ENCODE data around the gene RYR2. TPM values are rescaled to one million over a fixed set of nuclear protein-coding genes. Genes with fewer than 3 reads are reported as not detected.
A peak's percentile ranks its signal among the peaks of the same experiment; 100 is the strongest.

The RYR2 gene
- total RNA-seq, 1 experiment from 2014 or later: 3.4 TPM

DNA sequence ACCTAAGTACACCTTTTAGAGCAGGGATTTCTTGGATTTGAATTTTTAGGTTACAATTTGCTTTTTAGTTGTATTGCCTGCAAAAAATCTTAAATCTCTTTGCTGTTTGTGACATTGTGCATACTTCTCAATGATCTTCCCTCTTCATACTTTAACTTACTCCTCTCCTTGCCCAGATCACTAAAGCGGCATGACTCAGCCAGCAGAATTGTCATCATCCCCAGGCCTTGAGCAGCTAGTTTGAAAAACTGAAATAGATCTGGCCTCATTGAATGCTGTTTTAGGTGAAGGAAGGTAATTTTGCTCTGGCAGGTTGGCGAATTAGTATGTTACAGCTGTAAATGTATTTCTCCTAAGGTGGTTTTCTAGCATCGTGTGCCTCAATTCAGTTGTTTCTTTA lies 145.9 kb downstream of the RYR2 start:
- H3K9me3 ChIP-seq (ENCODE audit: control insufficient read depth, low read depth, low read length): no peaks in the 10 kb centered on the region
- TF ChIP-seq, protein P1, sequence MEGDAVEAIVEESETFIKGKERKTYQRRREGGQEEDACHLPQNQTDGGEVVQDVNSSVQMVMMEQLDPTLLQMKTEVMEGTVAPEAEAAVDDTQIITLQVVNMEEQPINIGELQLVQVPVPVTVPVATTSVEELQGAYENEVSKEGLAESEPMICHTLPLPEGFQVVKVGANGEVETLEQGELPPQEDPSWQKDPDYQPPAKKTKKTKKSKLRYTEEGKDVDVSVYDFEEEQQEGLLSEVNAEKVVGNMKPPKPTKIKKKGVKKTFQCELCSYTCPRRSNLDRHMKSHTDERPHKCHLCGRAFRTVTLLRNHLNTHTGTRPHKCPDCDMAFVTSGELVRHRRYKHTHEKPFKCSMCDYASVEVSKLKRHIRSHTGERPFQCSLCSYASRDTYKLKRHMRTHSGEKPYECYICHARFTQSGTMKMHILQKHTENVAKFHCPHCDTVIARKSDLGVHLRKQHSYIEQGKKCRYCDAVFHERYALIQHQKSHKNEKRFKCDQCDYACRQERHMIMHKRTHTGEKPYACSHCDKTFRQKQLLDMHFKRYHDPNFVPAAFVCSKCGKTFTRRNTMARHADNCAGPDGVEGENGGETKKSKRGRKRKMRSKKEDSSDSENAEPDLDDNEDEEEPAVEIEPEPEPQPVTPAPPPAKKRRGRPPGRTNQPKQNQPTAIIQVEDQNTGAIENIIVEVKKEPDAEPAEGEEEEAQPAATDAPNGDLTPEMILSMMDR (conservative IDR thresholded peaks at IDR 0.05): no peak
- Mint-ChIP-seq H3K4me1 (peaks cover 28 to 41% of the 10 kb centered on the region in 2 experiments), H3K27me3 (ENCODE audit: low read depth) (no peaks in the 10 kb centered on the region), H3K9me3 (no peaks in the 10 kb centered on the region; a peak in 1 of 5 replicates), H3K36me3 (ENCODE audit: insufficient read depth in 1 of 3, low read depth in 3 of 3) (no peaks in the 10 kb centered on the region), H3K4me3 (no peak overlapping the region), H3K27ac (peak overlapping the region in 2 of 3 experiments; percentile 0 to 1; a peak in 3 of 7 replicates)
- H4K8ac ChIP-seq (replicated peaks; ENCODE audit: insufficient read length, low read depth, low read length): no peak overlapping the region
- H2BK20ac ChIP-seq (ENCODE audit: low read depth, low read length, poor library complexity, severe bottlenecking): no peak overlapping the region
- DNase-seq: no peak
- H2BK15ac ChIP-seq (ENCODE audit: low read depth, low read length): no peak overlapping the region
- H3K4me2 ChIP-seq (ENCODE audit: insufficient read depth, insufficient read length, low read length): no peak overlapping the region
- H3K18ac ChIP-seq (ENCODE audit: insufficient read length, low read depth, low read length): no peak overlapping the region
- H3K27ac ChIP-seq (ENCODE audit: insufficient read length, low read depth, low read length): no peak overlapping the region
- H3K14ac ChIP-seq (ENCODE audit: insufficient read depth, low read length): no peak overlapping the region
- WGBS (ENCODE audit: extremely low coverage, insufficient read length, low lambda C conversion rate): no CpG with 5 or more reads among the region's 3 CpGs
- no peaks in the 10 kb centered on the region for H3K27me3 ChIP-seq (ENCODE audit: insufficient read depth, low read length)
- no peak overlapping the region for H3K56ac ChIP-seq (ENCODE audit: insufficient read length, low read depth, low read length)
- no peak overlapping the region for H4K5ac ChIP-seq (ENCODE audit: insufficient read length, low read depth, low read length)
- H3K9ac ChIP-seq (ENCODE audit: extremely low read depth, insufficient read length, low read length): no peak overlapping the region
- no peak overlapping the region for H3T11ph ChIP-seq (ENCODE audit: low read length)
- peaks cover 4% of the 10 kb centered on the region; the same call in 1 of the 2 replicates for H3K4me1 ChIP-seq (ENCODE audit: insufficient read depth, low read length)
- no peak overlapping the region for H4K91ac ChIP-seq (ENCODE audit: insufficient read length, low read depth, low read length)
- H2BK5ac ChIP-seq (ENCODE audit: insufficient read length, low read length): no peak overlapping the region
- no peak overlapping the region for H2AFZ ChIP-seq (ENCODE audit: low read length)
- H3K79me1 ChIP-seq (ENCODE audit: insufficient read depth, low read depth, low read length, poor library complexity, severe bottlenecking): no peaks in the 10 kb centered on the region
- H3K23me2 ChIP-seq (ENCODE audit: insufficient read length, low read depth, low read length, poor library complexity, severe bottlenecking): no peaks in the 10 kb centered on the region
- no peak overlapping the region for H2BK120ac ChIP-seq (ENCODE audit: low read depth, low read length, poor library complexity, severe bottlenecking)
- H4K20me1 ChIP-seq (ENCODE audit: control insufficient read depth, insufficient read depth, insufficient read length): no peaks in the 10 kb centered on the region
- H2AK5ac ChIP-seq (ENCODE audit: insufficient read length, low read length): no peak overlapping the region
- H2BK12ac ChIP-seq (ENCODE audit: insufficient read length, low read depth, low read length): no peak overlapping the region
- no peak overlapping the region for H3K4ac ChIP-seq (ENCODE audit: low read depth, low read length)
- no peaks in the 10 kb centered on the region for H3K79me2 ChIP-seq (ENCODE audit: insufficient read depth, low read length)
- H3K23ac ChIP-seq (ENCODE audit: insufficient read length, low read depth, low read length): no peak overlapping the region
